Activated naive CD4-positive, alpha-beta T cell (primary cell): ENCODE measurements around the gene SYNGR1.

ENCODE experiments used
- DNase-seq, 4 experiments: peaks; one replicate each; lab custom pipeline; 2025; lab: John Stamatoyannopoulos, UW

SYNGR1 gene

GRCh38 chr22:39349967-39350726 is at the start of gene SYNGR1:
SYNGR1 (plus strand) TSS chr22:39349991; CDS start chr22:39350011, 20 bp downstream.
- DNase-seq, result no peak

GRCh38 chr22:39300186-39300830 is 49.5 kb upstream of the SYNGR1 start:
- DNase-seq, result no peak

- DNase-seq, result no peak
Measured at GRCh38 chr22:39301108-39301507, 48.7 kb upstream of the SYNGR1 start.

- no peak for DNase-seq
Measured at GRCh38 chr22:39301926-39302325, 47.9 kb upstream of the SYNGR1 start.

GRCh38 chr22:39302431-39302960 is 47.3 kb upstream of the SYNGR1 start:
- DNase-seq, result no peak

- no peak for DNase-seq
Measured at GRCh38 chr22:39303358-39303757, 46.4 kb upstream of the SYNGR1 start.

- DNase-seq, result no peak
Measured at GRCh38 chr22:39303892-39304671, 45.7 kb upstream of the SYNGR1 start.

GRCh38 chr22:39306456-39307361 is 43.1 kb upstream of the SYNGR1 start:
- DNase-seq, result peak in 2 of 4 experiments; percentile 20 to 43

- no peak for DNase-seq
Measured at GRCh38 chr22:39308614-39309363, 41.0 kb upstream of the SYNGR1 start.

GRCh38 chr22:39309364-39309861 is 40.4 kb upstream of the SYNGR1 start:
- no peak for DNase-seq

- no peak for DNase-seq
Measured at GRCh38 chr22:39309881-39310714, 39.7 kb upstream of the SYNGR1 start.

GRCh38 chr22:39311592-39312400 is 38.0 kb upstream of the SYNGR1 start:
- peak in 1 of 4 experiments; percentile 31 for DNase-seq

- DNase-seq, result no peak
Measured at GRCh38 chr22:39312410-39312809, 37.4 kb upstream of the SYNGR1 start.

GRCh38 chr22:39313258-39314001 is 36.4 kb upstream of the SYNGR1 start:
- DNase-seq, result no peak

GRCh38 chr22:39314251-39314971 is 35.4 kb upstream of the SYNGR1 start:
- no peak for DNase-seq

GRCh38 chr22:39315389-39315788 is 34.4 kb upstream of the SYNGR1 start:
- no peak for DNase-seq

- peak; percentile 43 to 57 (median 55) for DNase-seq
Measured at GRCh38 chr22:39316440-39317083, 33.2 kb upstream of the SYNGR1 start.
